ENCODE measurements around the gene TFF1.

The TFF1 gene

GRCh38 chr21:42330380-42331371 is 35.7 kb downstream of the TFF1 start:
- peaks cover 9% of the 10 kb centered on the region for H3K4me1 Mint-ChIP-seq
- H3K27me3 Mint-ChIP-seq (ENCODE audit: low read depth, poor library complexity) = peaks cover 10% of the 10 kb centered on the region
- peaks cover 9% of the 10 kb centered on the region for H3K36me3 Mint-ChIP-seq (ENCODE audit: low read depth)
- no peak for DNase-seq
- TF ChIP-seq, protein P1, sequence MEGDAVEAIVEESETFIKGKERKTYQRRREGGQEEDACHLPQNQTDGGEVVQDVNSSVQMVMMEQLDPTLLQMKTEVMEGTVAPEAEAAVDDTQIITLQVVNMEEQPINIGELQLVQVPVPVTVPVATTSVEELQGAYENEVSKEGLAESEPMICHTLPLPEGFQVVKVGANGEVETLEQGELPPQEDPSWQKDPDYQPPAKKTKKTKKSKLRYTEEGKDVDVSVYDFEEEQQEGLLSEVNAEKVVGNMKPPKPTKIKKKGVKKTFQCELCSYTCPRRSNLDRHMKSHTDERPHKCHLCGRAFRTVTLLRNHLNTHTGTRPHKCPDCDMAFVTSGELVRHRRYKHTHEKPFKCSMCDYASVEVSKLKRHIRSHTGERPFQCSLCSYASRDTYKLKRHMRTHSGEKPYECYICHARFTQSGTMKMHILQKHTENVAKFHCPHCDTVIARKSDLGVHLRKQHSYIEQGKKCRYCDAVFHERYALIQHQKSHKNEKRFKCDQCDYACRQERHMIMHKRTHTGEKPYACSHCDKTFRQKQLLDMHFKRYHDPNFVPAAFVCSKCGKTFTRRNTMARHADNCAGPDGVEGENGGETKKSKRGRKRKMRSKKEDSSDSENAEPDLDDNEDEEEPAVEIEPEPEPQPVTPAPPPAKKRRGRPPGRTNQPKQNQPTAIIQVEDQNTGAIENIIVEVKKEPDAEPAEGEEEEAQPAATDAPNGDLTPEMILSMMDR (IDR thresholded peaks at IDR 0.05) = no peak
- H3K4me3 Mint-ChIP-seq = no peak overlapping the region
- H3K9me3 Mint-ChIP-seq = peaks cover 38% of the 10 kb centered on the region
- no peak overlapping the region for H3K27ac Mint-ChIP-seq

DNA sequence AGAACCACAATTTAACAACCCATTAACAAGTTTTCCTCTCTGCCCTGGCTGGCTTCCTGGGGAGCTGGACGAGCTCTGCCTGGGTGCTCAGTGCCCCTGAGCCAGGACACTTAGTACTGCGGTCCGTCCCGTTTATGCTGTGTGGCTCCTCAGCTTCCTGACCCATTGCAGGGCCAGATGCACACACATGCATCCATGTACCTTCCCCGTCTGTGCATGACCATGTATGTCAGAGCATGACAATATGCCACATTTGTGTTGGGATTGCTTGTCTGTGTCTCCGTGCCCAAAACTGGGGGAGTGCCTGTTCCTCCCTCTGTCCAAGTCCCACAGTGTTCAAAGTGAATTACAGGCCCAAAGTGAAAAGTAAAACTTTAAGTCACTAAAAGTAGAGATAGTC is 41.4 kb downstream of the TFF1 start:
- H3K36me3 Mint-ChIP-seq (ENCODE audit: low read depth) = peaks cover 8% of the 10 kb centered on the region
- no peak overlapping the region for H3K4me3 Mint-ChIP-seq
- TF ChIP-seq, protein P1 (IDR thresholded peaks at IDR 0.05) = no peak
- peaks cover 11% of the 10 kb centered on the region for H3K4me1 Mint-ChIP-seq
- DNase-seq = no peak
- H3K27me3 Mint-ChIP-seq (ENCODE audit: low read depth, poor library complexity) = peaks cover 19% of the 10 kb centered on the region
- H3K9me3 Mint-ChIP-seq = peaks cover 25% of the 10 kb centered on the region
- H3K27ac Mint-ChIP-seq = no peak overlapping the region

DNA sequence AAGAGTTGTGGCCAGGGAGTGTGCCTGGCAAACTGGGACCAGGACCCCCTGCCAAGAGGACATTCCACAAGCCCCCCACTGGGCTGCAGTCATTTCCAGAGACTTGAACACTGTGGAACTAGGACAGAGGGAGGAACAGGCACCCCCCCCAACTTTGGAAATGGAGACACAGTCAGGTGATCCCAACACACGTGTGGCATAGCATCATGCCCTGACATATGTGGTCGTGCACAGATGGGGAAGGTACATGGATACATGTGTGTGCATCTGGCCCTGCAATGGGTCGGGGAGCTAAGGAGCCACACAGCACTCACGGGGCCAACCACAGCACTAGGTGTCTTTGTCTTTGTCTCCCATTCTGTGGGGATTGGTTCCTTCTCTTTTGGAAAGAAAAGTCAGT is 44.5 kb downstream of the TFF1 start:
- TF ChIP-seq, protein P1 (IDR thresholded peaks at IDR 0.05) = no peak
- H3K36me3 Mint-ChIP-seq (ENCODE audit: low read depth) = peaks cover 4% of the 10 kb centered on the region
- no peak overlapping the region for H3K27ac Mint-ChIP-seq
- peaks cover 24% of the 10 kb centered on the region for H3K4me1 Mint-ChIP-seq
- H3K4me3 Mint-ChIP-seq = no peak overlapping the region
- peaks cover 17% of the 10 kb centered on the region for H3K9me3 Mint-ChIP-seq
- peaks cover 19% of the 10 kb centered on the region for H3K27me3 Mint-ChIP-seq (ENCODE audit: low read depth, poor library complexity)
- DNase-seq = no peak

DNA sequence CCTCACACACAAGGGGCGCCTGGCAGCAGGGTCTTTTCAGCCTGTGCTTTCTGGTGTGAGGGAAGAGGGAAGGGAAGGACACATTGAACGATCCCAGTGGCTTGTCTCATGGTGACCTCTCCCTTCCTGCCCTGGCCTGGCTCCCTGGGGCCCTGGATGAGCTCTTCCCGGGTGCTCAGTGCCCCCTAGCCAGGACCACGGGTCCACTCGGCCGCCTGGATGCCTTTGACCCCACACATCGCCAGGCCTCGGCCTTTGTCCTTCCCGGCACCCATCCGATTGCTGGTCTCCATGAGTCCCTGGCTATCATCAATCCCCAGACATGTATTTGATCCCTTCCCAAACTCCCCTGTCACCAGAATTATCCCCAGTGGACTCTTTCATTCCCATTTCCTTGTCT is 45.1 kb downstream of the TFF1 start:
- H3K9me3 Mint-ChIP-seq = peaks cover 17% of the 10 kb centered on the region
- peaks cover 4% of the 10 kb centered on the region for H3K36me3 Mint-ChIP-seq (ENCODE audit: low read depth)
- no peak overlapping the region for H3K4me3 Mint-ChIP-seq
- no peak for DNase-seq
- peaks cover 31% of the 10 kb centered on the region for H3K4me1 Mint-ChIP-seq
- H3K27ac Mint-ChIP-seq = no peak overlapping the region
- TF ChIP-seq, protein P1 (IDR thresholded peaks at IDR 0.05) = no peak
- peaks cover 15% of the 10 kb centered on the region for H3K27me3 Mint-ChIP-seq (ENCODE audit: low read depth, poor library complexity)

GRCh38 chr21:42320791-42321190 is 45.5 kb downstream of the TFF1 start:
- DNase-seq = no peak
- TF ChIP-seq, protein P1 (IDR thresholded peaks at IDR 0.05) = no peak
- no peak overlapping the region for H3K4me3 Mint-ChIP-seq
- H3K4me1 Mint-ChIP-seq = peaks cover 35% of the 10 kb centered on the region
- no peak overlapping the region for H3K27ac Mint-ChIP-seq
- H3K9me3 Mint-ChIP-seq = peaks cover 15% of the 10 kb centered on the region
- peaks cover 15% of the 10 kb centered on the region for H3K27me3 Mint-ChIP-seq (ENCODE audit: low read depth, poor library complexity)
- H3K36me3 Mint-ChIP-seq (ENCODE audit: low read depth) = peaks cover 4% of the 10 kb centered on the region

All from nephron progenitor cell (in vitro differentiated cells).